HepG2 (cell line): ENCODE measurements around the gene AUTS2. TPM values are rescaled to one million over a fixed set of nuclear protein-coding genes. Genes with fewer than 3 reads are reported as not detected.

Experiments used
- ATAC-seq: fragments of 200-7000 bp; cut with Tn5 transposase; 3 replicates; pipeline ENCODE4 v1.9.1; 2020; ENCODE audit warnings: mild to moderate bottlenecking, moderate library complexity
- BruUV-seq: library from RNA; stranded (reverse); fragments of 400-500 nt; replicated peaks from 2 replicates; lab custom pipeline; 2021; lab: Mats Ljungman, UMichigan
- CTCF ChIA-PET: fragments of 300-600 bp; formaldehyde crosslinking; extraction: SDS; loops from one replicate; lab custom pipeline; 2021; ENCODE audit warnings: low total read pairs, inconsistent platforms, low intra/inter-chr PET ratio; lab: Yijun Ruan, JAX
- POLR2A ChIA-PET: fragments of 350-600 bp; sonication (Branson Sonifier 250); formaldehyde crosslinking; loops from one replicate; lab custom pipeline; 2020; ENCODE audit warnings: antibody characterized with exemption, inconsistent platforms; lab: Yijun Ruan, JAX
- DNase-seq: peaks from one replicate; pipeline ENCODE4 v3.0.0-alpha.2; 2015; ENCODE audit warnings: low spot score
- FAIRE-seq: peaks from 3 replicates; lab custom pipeline; 2011; peaks lifted over from hg19 to GRCh38; lab: Jason Lieb, UNC
- H2AFZ ChIP-seq: one replicate; pipeline ENCODE4 v1.6.1; 2011; ENCODE audit warnings: low read length, inconsistent platforms
- H3K27ac ChIP-seq: fragments of 300-600 bp; 3 replicates; pipeline ENCODE4 v1.8.0; 2011; ENCODE audit warnings: mixed run types, mild to moderate bottlenecking, mixed read lengths, low read length, inconsistent platforms; ENCODE audit not compliant: insufficient read depth; ENCODE audit errors: extremely low read length
- H3K27me3 ChIP-seq, 2 experiments: fragments of 200-600 bp in 1 of 2; 2 replicates in 1 of 2; 3 replicates in 1 of 2; pipeline versions ENCODE4 v1.6.0 to v1.8.0; 2011; ENCODE audit warnings: low read length in 2 of 2, mild to moderate bottlenecking in 2 of 2, moderate library complexity in 2 of 2, inconsistent platforms in 1 of 2; ENCODE audit not compliant: insufficient read depth in 2 of 2, control insufficient read depth in 1 of 2
- H3K36me3 ChIP-seq, 2 experiments: fragments of 200-600 bp in 1 of 2; replicated peaks in 1 of 2; 2 replicates in 1 of 2; 3 replicates in 1 of 2; pipeline versions ENCODE4 v1.5.1 to v1.8.0; 2011; ENCODE audit warnings: low read length in 2 of 2, inconsistent platforms in 1 of 2; ENCODE audit not compliant: insufficient read depth in 2 of 2, control insufficient read depth in 1 of 2
- H3K4me1 ChIP-seq: 2 replicates; pipeline ENCODE4 v1.5.1; 2012; ENCODE audit warnings: low read length, inconsistent platforms; ENCODE audit not compliant: insufficient read depth
- H3K4me2 ChIP-seq: 2 replicates; pipeline ENCODE4 v1.6.0; 2011; ENCODE audit warnings: low read depth, low read length, inconsistent platforms
- H3K4me3 ChIP-seq, 3 experiments: fragments of 200-600 bp in 1 of 3; sonication (generic), shearing (Covaris generic) in 1 of 3; replicated peaks in 1 of 3; 2 replicates each; pipeline ENCODE4 v1.5.1; 2011 to 2016; ENCODE audit warnings: low read length in 3 of 3, inconsistent platforms in 2 of 3, low read depth in 2 of 3, mild to moderate bottlenecking in 2 of 3, control low read depth in 1 of 3, mixed read lengths in 1 of 3; ENCODE audit not compliant: insufficient read depth in 1 of 3
- H3K79me2 ChIP-seq: one replicate; pipeline ENCODE4 v1.6.1; 2011; ENCODE audit warnings: low read length, inconsistent platforms; ENCODE audit not compliant: insufficient read depth
- H3K9ac ChIP-seq: 2 replicates; pipeline ENCODE4 v1.6.0; 2011; ENCODE audit warnings: mild to moderate bottlenecking, low read depth, low read length, inconsistent platforms; ENCODE audit not compliant: insufficient read depth
- H3K9me3 ChIP-seq: 2 replicates; pipeline ENCODE4 v1.5.1; 2012; ENCODE audit warnings: mild to moderate bottlenecking, low read length
- H4K20me1 ChIP-seq: 2 replicates; pipeline ENCODE4 v1.6.0; 2011; ENCODE audit warnings: inconsistent platforms, mild to moderate bottlenecking, low read length, moderate library complexity; ENCODE audit not compliant: insufficient read depth
- GABPB1 ChIP-seq: IDR thresholded peaks from 2 replicates; pipeline ENCODE4 v1.6.1; 2016; ENCODE audit warnings: mild to moderate bottlenecking, missing genetic modification reagents, moderate library complexity, missing compliant biosample characterization
- IRF2 ChIP-seq: IDR thresholded peaks from 2 replicates; pipeline ENCODE4 v1.6.1; 2018; ENCODE audit warnings: missing genetic modification reagents, missing compliant biosample characterization
- JUNB ChIP-seq: sonication (generic); formaldehyde crosslinking; IDR thresholded peaks from 2 replicates; pipeline ENCODE4 v1.8.0; 2022; ENCODE audit warnings: missing genetic modification reagents, mild to moderate bottlenecking, borderline replicate concordance
- KDM3A ChIP-seq: IDR thresholded peaks from 2 replicates; pipeline ENCODE4 v1.6.1; 2018; ENCODE audit warnings: low read depth, missing compliant biosample characterization
- MAZ ChIP-seq, 2 experiments: sonication (generic) in 1 of 2; formaldehyde crosslinking in 1 of 2; IDR thresholded peaks; 2 replicates each; pipeline versions ENCODE4 v1.5.0 to v1.6.1; 2012 to 2020; ENCODE audit warnings: low read depth in 2 of 2, mild to moderate bottlenecking in 2 of 2, borderline replicate concordance in 1 of 2, improper control_type of control experiment in 1 of 2, low read length in 1 of 2, missing genetic modification reagents in 1 of 2, moderate library complexity in 1 of 2
- NR1H2 ChIP-seq: sonication (generic); formaldehyde crosslinking; IDR thresholded peaks from 2 replicates; pipeline ENCODE4 v1.8.1; 2022; ENCODE audit warnings: low read depth, missing genetic modification reagents, borderline replicate concordance
- RAD21 ChIP-seq: fragments of 450-650 bp; formaldehyde crosslinking; IDR thresholded peaks from 2 replicates; pipeline ENCODE4 v1.5.0; 2020; ENCODE audit warnings: mild to moderate bottlenecking
- U2AF1 ChIP-seq: fragments of 200-400 bp; formaldehyde crosslinking; optimal IDR thresholded peaks from 2 replicates; pipeline ENCODE3; 2017; ENCODE audit warnings: mild to moderate bottlenecking, low read depth, low read length
- ZBTB3 ChIP-seq: sonication (generic); formaldehyde crosslinking; IDR thresholded peaks from 2 replicates; pipeline ENCODE4 v1.4.0; 2020; ENCODE audit warnings: low read depth, mild to moderate bottlenecking, moderate library complexity, missing genetic modification reagents, borderline replicate concordance
- ZNF24 ChIP-seq: fragments of 450-650 bp; IDR thresholded peaks from 2 replicates; pipeline ENCODE4 v1.6.1; 2017; ENCODE audit warnings: antibody characterized with exemption, mild to moderate bottlenecking
- ZNF550 ChIP-seq: sonication (generic); formaldehyde crosslinking; IDR thresholded peaks from 2 replicates; pipeline ENCODE4 v1.4.0; 2020; ENCODE audit warnings: mild to moderate bottlenecking, missing genetic modification reagents, borderline replicate concordance
- ZNF580 ChIP-seq: IDR thresholded peaks from 2 replicates; pipeline ENCODE4 v1.6.1; 2016; ENCODE audit warnings: low read depth, borderline replicate concordance
- ZNF724P ChIP-seq: sonication (generic); formaldehyde crosslinking; IDR thresholded peaks from 2 replicates; pipeline ENCODE4 v1.8.0; 2022; ENCODE audit warnings: missing genetic modification reagents, borderline replicate concordance
- ZNF737 ChIP-seq: sonication (generic); formaldehyde crosslinking; IDR thresholded peaks from 2 replicates; pipeline ENCODE4 v1.5.0; 2020; ENCODE audit warnings: missing genetic modification reagents, mild to moderate bottlenecking, borderline replicate concordance
- WGBS: methylation state at CpG from one replicate; pipeline ENCODE4 v1.1.6; 2017; ENCODE audit warnings: low lambda C conversion rate; 5-methylcytosine and 5-hydroxymethylcytosine counted together
- in situ Hi-C: cut with HindIII; loops from 2 replicates; pipeline ENCODE4 v1.10.0; 2017; ENCODE audit warnings: low pct_unique_long_range_greater_than_20kb; ENCODE audit not compliant: extremely low pct_ligation_motif_present
- intact Hi-C: fragments of 100-400 bp; cut with micrococcal nuclease; formaldehyde crosslinking; loops from one replicate; pipeline ENCODE4 v1.10.0; 2022; ENCODE audit not compliant: unreplicated experiment
- polyA plus RNA-seq, 8 experiments: library from polyadenylated mRNA; depleted of rRNA in 3 of 8; stranded (reverse) in 7 of 8; unstranded in 1 of 8; fragments of >200 nt; fragmentation: Illumina TruSeq in 4 of 8; extraction: Trizol in 4 of 8; gene quantifications; 2 replicates each; pipeline versions ENCODE4 v1.2.1 to v1.2.3, GENCODE V29; 2011 to 2016; ENCODE audit warnings: low read depth in 4 of 8, missing spikeins in 1 of 8, mixed read lengths in 1 of 8; ENCODE audit not compliant: insufficient read depth in 1 of 8
- total RNA-seq, 5 experiments: library from RNA; depleted of rRNA; stranded (reverse); fragments of >200 nt; fragmentation: Illumina TruSeq; extraction: Trizol; gene quantifications; 2 replicates each; pipeline ENCODE4 v1.2.3, GENCODE V29; 2016; ENCODE audit warnings: low read depth in 1 of 5
- TF ChIP-seq, protein P1 (sequence below): sonication (generic); formaldehyde crosslinking; IDR thresholded peaks from 2 replicates; pipeline ENCODE4 v1.4.0; 2020; ENCODE audit warnings: mild to moderate bottlenecking, missing genetic modification reagents
- TF ChIP-seq, protein P2 (sequence below): sonication (generic); formaldehyde crosslinking; IDR thresholded peaks from 2 replicates; pipeline ENCODE4 v1.8.1; 2023; ENCODE audit warnings: mild to moderate bottlenecking, moderate library complexity, missing genetic modification reagents

AUTS2 gene
- total and polyA plus RNA-seq, 2 of the 13 experiments (the other 11 are each of a cell fraction or from before 2014, with no cell fraction given) = 0.38 TPM; not detected in 1

DNA sequence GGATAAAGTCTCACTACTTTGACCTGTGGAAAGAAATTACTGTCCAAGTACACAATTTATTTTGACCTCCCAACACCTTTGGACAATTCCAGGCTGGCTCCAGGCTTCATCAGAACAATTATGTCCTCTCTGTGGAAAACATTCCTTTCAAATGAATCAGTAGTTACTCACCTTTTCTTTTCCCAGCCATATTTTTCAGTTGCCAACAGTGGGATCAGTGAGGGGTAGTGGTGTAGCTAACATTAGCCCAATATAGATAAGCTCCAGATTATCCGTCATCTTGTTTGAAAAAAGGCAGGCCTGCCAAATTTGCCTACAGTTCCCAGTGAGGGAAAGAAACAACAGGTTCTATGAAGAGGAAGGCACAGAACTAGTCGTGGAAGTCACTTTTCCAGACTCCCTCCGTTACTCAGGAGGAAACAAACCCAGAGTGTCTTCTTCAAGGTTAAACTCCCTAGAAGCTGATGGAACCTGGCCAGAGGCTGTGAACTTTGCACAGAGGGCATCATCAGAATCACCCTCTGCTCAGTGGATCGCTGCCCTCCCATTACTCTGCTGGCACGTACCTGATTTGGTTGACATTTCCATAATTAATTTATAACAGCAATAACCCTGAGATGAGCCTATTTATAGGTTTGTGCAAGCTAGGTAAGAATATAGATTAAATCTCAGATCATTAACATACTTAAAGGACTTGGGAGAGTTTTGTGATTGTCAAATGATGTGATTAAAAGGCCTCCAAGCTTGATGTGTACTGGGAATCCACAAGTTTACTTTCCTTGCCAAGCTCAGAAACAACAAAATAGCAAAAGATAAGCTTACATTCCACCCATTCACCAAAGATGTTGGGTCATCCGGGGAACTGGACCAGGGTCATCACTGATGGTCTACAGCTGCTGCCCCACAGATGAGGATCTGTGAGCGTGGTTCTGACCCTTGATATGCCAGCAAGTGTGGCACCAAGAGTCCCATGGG, 879.0 kb downstream of the AUTS2 start:
- Histone ChIP-seq H3K4me3 (no peak overlapping the region), H3K4me2 (no peak overlapping the region), H3K9me3 (no peaks in the 10 kb centered on the region), H3K36me3 (no peaks in the 10 kb centered on the region), H3K27me3 (no peaks in the 10 kb centered on the region), H3K79me2 (no peaks in the 10 kb centered on the region), H3K4me1 (no peaks in the 10 kb centered on the region), H2AFZ (no peak overlapping the region), H4K20me1 (no peaks in the 10 kb centered on the region), H3K27ac (no peak overlapping the region), H3K9ac (no peak overlapping the region)
- CTCF ChIA-PET = no interaction called here
- POLR2A ChIA-PET = no interaction called here
- no peak for DNase-seq
- no peak for TF ChIP-seq JUNB (CRISPR knock-in tag)
- TF ChIP-seq U2AF1 = no peak
- no peak for TF ChIP-seq MAZ (IDR thresholded peaks at IDR 0.05; ENCODE audit: borderline replicate concordance, low read depth, low read length)
- TF ChIP-seq MAZ (CRISPR knock-in tag; IDR thresholded peaks at IDR 0.05; ENCODE audit: low read depth) = no peak
- TF ChIP-seq ZNF550 (CRISPR knock-in tag) = no peak
- no peak for TF ChIP-seq ZNF724P (CRISPR knock-in tag)
- no peak for TF ChIP-seq NR1H2 (CRISPR knock-in tag)
- no peak for TF ChIP-seq ZNF24
- TF ChIP-seq KDM3A (CRISPR knock-in tag) = no peak
- TF ChIP-seq, protein P1, sequence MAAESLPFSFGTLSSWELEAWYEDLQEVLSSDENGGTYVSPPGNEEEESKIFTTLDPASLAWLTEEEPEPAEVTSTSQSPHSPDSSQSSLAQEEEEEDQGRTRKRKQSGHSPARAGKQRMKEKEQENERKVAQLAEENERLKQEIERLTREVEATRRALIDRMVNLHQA (CRISPR knock-in tag) = no peak
- no peak for TF ChIP-seq ZBTB3
- TF ChIP-seq GABPB1 (CRISPR knock-in tag) = no peak
- TF ChIP-seq, protein P2, sequence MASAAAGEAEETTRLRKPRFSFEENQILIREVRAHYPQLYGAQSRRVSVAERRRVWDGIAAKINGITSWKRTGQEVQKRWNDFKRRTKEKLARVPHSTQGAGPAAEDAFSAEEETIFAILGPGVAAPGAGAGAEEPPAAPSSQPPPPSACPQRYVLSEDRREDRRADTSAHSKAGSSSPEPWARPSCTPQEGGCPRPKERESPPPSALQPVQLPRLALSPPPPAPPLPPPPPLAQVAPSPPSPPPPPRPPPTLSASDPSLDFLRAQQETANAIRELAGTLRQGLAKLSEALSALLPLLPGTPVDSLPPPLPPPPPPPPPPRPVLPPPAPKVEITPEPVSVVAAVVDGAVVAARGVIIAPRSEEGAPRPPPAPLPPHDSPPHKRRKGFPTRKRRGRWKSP (CRISPR knock-in tag) = no peak
- TF ChIP-seq RAD21 (CRISPR knock-in tag) = no peak
- TF ChIP-seq ZNF580 (CRISPR knock-in tag) = no peak
- TF ChIP-seq ZNF737 (CRISPR knock-in tag) = no peak
- TF ChIP-seq IRF2 = no peak
- intact Hi-C loops = no loop called here
- BruUV-seq = no TSS peak
- WGBS = 1% methylated on average over 7 of the region's 7 CpGs
- no peak for ATAC-seq
- in situ Hi-C loops = no loop called here
- FAIRE-seq = no peak
